Osteoblast (primary cell): ENCODE results near the gene CIC. TPM values are rescaled to one million over a fixed set of nuclear protein-coding genes. Genes with fewer than 3 reads are reported as not detected.

ENCODE experiments used
- DNase-seq: peaks from one replicate; pipeline ENCODE4 v3.0.0; 2011; ENCODE audit warnings: low spot score, mixed read lengths; ENCODE audit not compliant: insufficient read length; ENCODE audit errors: missing footprints
- H2AFZ ChIP-seq: 2 replicates; pipeline ENCODE4 v1.6.0; 2011; ENCODE audit warnings: mild to moderate bottlenecking, low read length
- H3K27ac ChIP-seq: 2 replicates; pipeline ENCODE4 v1.5.1; 2011; ENCODE audit warnings: mild to moderate bottlenecking, low read depth, low read length, moderate library complexity
- H3K27me3 ChIP-seq: 2 replicates; pipeline ENCODE4 v1.6.0; 2012; ENCODE audit warnings: mild to moderate bottlenecking, control low read depth, inconsistent platforms, low read length, moderate library complexity; ENCODE audit not compliant: insufficient read depth
- H3K36me3 ChIP-seq: 2 replicates; pipeline ENCODE4 v1.5.1; 2011; ENCODE audit warnings: mild to moderate bottlenecking, low read length, control low read depth, moderate library complexity; ENCODE audit not compliant: insufficient read depth
- H3K4me1 ChIP-seq: 2 replicates; pipeline ENCODE4 v1.5.1; 2011; ENCODE audit warnings: mild to moderate bottlenecking, low read length, control low read depth, moderate library complexity; ENCODE audit not compliant: insufficient read depth
- H3K4me2 ChIP-seq: 2 replicates; pipeline ENCODE4 v1.6.0; 2011; ENCODE audit warnings: mild to moderate bottlenecking, low read length; ENCODE audit not compliant: insufficient read depth
- H3K4me3 ChIP-seq: fragments of 200-600 bp; sonication (generic); 3 replicates; pipeline ENCODE4 v1.5.1; 2012; ENCODE audit warnings: mild to moderate bottlenecking, low read length, inconsistent platforms; ENCODE audit not compliant: insufficient read depth
- H3K79me2 ChIP-seq: 2 replicates; pipeline ENCODE4 v1.6.0; 2012; ENCODE audit warnings: mild to moderate bottlenecking, low read length, control low read depth, inconsistent platforms; ENCODE audit not compliant: insufficient read depth
- H3K9me3 ChIP-seq: 2 replicates; pipeline ENCODE4 v1.5.1; 2011; ENCODE audit warnings: low read depth, low read length, control low read depth
- H4K20me1 ChIP-seq: 2 replicates; pipeline ENCODE4 v1.6.0; 2012; ENCODE audit warnings: mild to moderate bottlenecking, low read length, control low read depth; ENCODE audit not compliant: insufficient read depth
- total RNA-seq: library from RNA; depleted of rRNA; stranded (reverse); fragments of >200 nt; gene quantifications from 2 replicates; pipeline ENCODE4 v1.2.3, GENCODE V29; 2012
- TF ChIP-seq, protein P1 (sequence below): IDR thresholded peaks from 2 replicates; pipeline ENCODE4 v1.5.1; 2011; ENCODE audit warnings: mild to moderate bottlenecking, low read depth, low read length, moderate library complexity; ENCODE audit errors: extremely low read depth

Gene CIC
- total RNA-seq, 1 donor: 39.1 TPM

DNA sequence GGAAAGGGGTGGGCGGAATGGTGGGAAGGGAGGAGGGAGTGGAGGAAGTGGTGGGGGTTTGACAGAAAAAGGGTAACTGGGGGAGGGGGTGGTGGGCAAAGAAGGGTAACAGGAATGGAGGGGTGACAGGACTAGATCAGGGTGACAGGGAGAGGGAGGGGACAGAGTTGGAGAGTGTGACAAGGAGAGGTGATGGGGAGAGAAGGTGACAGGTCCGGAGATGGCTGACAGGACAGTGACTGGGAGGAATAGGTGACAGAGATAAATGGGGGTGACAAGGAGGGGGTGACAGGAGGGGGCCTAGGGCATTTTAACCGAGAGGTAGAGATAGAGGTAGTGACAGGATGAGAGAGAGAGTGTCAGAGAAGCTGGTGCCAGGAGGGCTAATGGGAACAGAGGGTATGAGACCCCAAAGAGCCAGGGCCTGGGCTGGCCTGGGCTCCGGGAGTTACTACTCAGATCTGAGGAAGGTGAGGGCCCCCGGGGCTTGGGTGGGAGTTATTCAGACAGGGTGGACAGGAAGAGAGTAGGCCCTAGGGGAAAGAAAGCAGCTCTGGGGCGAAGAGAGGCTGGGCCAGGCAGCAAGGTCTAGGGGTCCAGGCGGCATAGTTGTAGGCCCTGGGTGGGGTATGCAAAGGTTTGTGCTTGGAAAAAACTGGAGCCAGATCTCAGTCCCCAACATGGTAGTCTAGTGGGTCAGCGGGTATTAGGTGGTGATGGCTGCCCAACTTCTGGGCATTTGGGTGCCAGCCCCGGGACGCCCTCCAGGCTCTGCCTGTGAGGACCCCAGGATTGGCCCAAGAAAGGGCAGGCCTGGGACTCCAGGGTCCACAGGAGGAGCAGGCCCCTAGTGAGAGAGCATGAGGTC, 660 bp downstream of the CIC start:
- H3K79me2 ChIP-seq: peaks cover 52% of the 10 kb centered on the region
- TF ChIP-seq, protein P1, sequence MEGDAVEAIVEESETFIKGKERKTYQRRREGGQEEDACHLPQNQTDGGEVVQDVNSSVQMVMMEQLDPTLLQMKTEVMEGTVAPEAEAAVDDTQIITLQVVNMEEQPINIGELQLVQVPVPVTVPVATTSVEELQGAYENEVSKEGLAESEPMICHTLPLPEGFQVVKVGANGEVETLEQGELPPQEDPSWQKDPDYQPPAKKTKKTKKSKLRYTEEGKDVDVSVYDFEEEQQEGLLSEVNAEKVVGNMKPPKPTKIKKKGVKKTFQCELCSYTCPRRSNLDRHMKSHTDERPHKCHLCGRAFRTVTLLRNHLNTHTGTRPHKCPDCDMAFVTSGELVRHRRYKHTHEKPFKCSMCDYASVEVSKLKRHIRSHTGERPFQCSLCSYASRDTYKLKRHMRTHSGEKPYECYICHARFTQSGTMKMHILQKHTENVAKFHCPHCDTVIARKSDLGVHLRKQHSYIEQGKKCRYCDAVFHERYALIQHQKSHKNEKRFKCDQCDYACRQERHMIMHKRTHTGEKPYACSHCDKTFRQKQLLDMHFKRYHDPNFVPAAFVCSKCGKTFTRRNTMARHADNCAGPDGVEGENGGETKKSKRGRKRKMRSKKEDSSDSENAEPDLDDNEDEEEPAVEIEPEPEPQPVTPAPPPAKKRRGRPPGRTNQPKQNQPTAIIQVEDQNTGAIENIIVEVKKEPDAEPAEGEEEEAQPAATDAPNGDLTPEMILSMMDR: no peak

DNA sequence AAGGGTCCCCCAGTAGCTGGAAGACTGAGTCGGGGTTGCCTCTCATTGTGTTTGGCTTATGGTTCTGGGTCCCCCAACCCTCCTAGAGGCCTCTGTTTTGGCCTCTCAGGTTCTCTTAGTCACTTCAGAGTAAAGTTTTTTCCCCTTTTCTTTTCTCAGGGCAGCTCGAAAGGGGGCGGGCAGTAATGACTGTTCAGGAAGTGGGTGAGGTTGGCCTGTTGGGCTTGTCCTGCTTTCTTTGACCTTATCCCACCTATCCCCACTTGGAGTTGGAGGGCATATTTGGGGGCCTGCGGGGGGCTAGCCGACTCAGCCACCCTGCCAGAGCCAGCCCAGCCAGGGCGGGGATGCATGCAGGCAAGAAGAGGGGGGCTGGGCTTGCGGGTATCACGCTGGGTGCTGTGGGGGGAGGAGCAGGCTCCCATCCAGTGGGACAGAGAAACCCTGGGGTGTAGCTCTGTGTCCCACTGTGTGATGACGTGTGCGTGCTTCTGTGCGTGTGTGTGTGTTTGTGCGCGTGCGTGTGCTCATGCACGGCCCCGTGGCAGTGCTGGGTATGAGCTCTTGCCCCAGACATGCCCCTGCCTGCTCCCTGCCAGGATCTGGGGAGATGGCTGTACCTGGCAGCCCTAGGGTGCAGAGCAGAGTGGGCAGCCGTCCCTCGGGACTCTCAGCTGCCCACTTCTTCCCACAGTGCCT, 1.4 kb downstream of the CIC start:
- peak; percentile 98 for DNase-seq
- peaks cover 60% of the 10 kb centered on the region for H3K79me2 ChIP-seq

More for the DNA sequence above, 660 bp downstream of the CIC start:
- peaks cover 22% of the 10 kb centered on the region for H3K36me3 ChIP-seq
- H3K4me2 ChIP-seq: peak overlapping the region; percentile 100
- H3K4me3 ChIP-seq: peak overlapping the region; percentile 89
- H3K27ac ChIP-seq: peak overlapping the region; percentile 94
- peaks cover 30% of the 10 kb centered on the region for H3K4me1 ChIP-seq
- DNase-seq: no peak
- H3K9me3 ChIP-seq: no peaks in the 10 kb centered on the region
- H4K20me1 ChIP-seq: peaks cover 15% of the 10 kb centered on the region
- H3K27me3 ChIP-seq: no peaks in the 10 kb centered on the region
- no peak overlapping the region for H2AFZ ChIP-seq

GRCh38 chr19:42271045-42271419, 2.0 kb downstream of the CIC start:
- Histone ChIP-seq H4K20me1 (peaks cover 26% of the 10 kb centered on the region), H2AFZ (no peak overlapping the region), H3K79me2 (peaks cover 63% of the 10 kb centered on the region), H3K4me1 (peaks cover 34% of the 10 kb centered on the region), H3K4me2 (peak overlapping the region; percentile 100), H3K27me3 (no peaks in the 10 kb centered on the region), H3K4me3 (peak overlapping the region; percentile 89), H3K36me3 (peaks cover 30% of the 10 kb centered on the region), H3K27ac (peak overlapping the region; percentile 94), H3K9me3 (no peaks in the 10 kb centered on the region)
- peak; percentile 93 for DNase-seq
- TF ChIP-seq, protein P1: no peak

More for the DNA sequence above, 1.4 kb downstream of the CIC start:
- no peaks in the 10 kb centered on the region for H3K9me3 ChIP-seq
- H3K4me3 ChIP-seq: peak overlapping the region; percentile 89
- no peaks in the 10 kb centered on the region for H3K27me3 ChIP-seq
- H3K27ac ChIP-seq: peak overlapping the region; percentile 94
- peaks cover 34% of the 10 kb centered on the region for H3K4me1 ChIP-seq
- H3K36me3 ChIP-seq: peaks cover 26% of the 10 kb centered on the region
- H3K4me2 ChIP-seq: peak overlapping the region; percentile 100
- TF ChIP-seq, protein P1: no peak
- no peak overlapping the region for H2AFZ ChIP-seq
- peaks cover 22% of the 10 kb centered on the region for H4K20me1 ChIP-seq
